Measurements from ENCODE around the gene STX1A.
"Not testable (repeated sequence)": the region's sequence is repeated elsewhere in the genome, so short reads cannot be mapped to it uniquely, and the experiment has no call there.

Gene STX1A

DNA sequence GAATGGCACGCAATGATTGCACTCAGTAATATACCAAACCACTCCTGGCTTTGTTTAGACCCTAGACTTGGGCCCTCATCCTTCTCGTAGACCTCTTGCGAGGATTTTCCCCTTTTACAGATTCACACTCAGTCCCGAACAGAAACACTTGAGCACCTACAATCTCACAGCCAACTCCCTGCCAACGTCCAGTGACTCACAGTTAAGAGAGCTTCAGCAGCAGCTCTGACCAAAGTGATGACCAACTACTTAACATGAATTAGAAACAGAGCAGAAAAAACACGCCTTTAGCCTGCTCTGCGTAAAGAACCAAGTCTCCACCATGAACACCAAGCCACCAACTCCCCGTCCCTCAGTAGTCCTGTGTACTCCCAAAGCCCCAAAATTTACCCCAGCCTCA lies 38.4 kb downstream of the STX1A start:
- Histone ChIP-seq H3K4me3 (no peak overlapping the region), H3K27ac (no peak overlapping the region)
- TF ChIP-seq, protein P1, sequence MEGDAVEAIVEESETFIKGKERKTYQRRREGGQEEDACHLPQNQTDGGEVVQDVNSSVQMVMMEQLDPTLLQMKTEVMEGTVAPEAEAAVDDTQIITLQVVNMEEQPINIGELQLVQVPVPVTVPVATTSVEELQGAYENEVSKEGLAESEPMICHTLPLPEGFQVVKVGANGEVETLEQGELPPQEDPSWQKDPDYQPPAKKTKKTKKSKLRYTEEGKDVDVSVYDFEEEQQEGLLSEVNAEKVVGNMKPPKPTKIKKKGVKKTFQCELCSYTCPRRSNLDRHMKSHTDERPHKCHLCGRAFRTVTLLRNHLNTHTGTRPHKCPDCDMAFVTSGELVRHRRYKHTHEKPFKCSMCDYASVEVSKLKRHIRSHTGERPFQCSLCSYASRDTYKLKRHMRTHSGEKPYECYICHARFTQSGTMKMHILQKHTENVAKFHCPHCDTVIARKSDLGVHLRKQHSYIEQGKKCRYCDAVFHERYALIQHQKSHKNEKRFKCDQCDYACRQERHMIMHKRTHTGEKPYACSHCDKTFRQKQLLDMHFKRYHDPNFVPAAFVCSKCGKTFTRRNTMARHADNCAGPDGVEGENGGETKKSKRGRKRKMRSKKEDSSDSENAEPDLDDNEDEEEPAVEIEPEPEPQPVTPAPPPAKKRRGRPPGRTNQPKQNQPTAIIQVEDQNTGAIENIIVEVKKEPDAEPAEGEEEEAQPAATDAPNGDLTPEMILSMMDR (IDR thresholded peaks at IDR 0.05): no peak
- no peak for DNase-seq (ENCODE audit: low spot score)

DNA sequence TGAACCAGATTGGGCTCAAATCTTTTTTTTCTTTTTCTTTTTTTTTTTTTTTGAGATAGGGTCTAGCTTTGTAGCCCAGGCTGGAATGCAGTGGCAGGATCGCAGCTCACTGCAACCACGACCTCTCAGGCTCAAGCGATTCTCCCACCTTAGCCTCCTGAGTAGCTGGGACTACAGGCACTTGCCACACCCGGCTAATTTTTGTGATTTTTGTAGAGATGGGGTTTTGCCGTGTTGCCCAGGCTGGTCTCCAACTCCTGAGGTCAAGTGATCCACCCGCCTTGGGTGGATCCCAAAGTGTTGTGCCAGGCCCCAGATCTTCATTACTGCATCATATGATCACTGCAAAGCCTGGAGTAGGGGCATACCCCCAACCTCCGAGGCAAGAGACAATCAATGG lies 39.0 kb downstream of the STX1A start:
- no peak overlapping the region for H3K27ac ChIP-seq
- H3K4me3 ChIP-seq: no peak overlapping the region
- no peak for DNase-seq (ENCODE audit: low spot score)
- TF ChIP-seq, protein P1 (IDR thresholded peaks at IDR 0.05): no peak

DNA sequence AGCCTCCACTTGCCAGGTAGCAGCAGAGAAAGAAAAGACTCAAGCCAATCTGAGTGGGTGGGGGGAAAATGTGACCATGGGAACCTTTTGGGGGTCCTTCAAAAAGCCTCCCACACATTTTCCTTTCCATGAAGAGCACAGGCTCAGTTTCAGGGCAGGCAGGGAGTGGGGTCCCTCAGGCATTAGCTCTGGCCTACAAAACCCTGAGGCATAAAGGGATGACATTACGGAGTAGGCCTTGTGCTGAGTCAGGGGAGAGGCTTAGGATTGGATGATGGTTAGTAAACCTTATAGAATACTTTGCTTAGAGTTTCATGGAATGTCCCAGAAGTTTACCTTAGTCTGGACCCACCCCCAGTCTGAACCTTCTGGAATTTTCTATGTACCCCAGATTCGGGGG lies 39.8 kb downstream of the STX1A start:
- TF ChIP-seq, protein P1 (IDR thresholded peaks at IDR 0.05): no peak

DNA sequence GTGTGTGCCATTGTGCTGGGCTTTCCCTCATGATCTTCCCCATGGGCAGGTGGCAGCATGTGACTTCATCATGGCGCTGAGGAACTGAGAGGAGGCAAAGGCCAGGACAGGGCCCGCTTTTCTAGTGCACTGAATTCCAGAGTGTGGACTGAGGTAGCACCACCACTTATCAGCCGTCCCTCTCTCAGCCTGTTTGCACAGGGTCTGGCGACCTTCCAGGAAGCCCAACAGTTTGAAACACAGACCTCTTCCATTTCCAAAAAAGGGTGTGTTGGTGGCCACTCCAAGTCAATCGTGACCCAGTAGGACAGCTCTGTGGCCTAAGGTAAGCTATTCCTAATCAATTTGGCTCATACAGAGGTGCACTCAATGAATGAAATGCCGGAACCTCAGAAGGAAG lies 40.6 kb downstream of the STX1A start:
- TF ChIP-seq, protein P1 (IDR thresholded peaks at IDR 0.05): no peak
- Histone ChIP-seq H3K4me3 (no peak overlapping the region), H3K27ac (no peak overlapping the region)
- DNase-seq (ENCODE audit: low spot score): no peak

More for the DNA sequence above, 39.8 kb downstream of the STX1A start:
- no peak for DNase-seq (ENCODE audit: low spot score)
- no peak overlapping the region for H3K4me3 ChIP-seq
- H3K27ac ChIP-seq: no peak overlapping the region

DNA sequence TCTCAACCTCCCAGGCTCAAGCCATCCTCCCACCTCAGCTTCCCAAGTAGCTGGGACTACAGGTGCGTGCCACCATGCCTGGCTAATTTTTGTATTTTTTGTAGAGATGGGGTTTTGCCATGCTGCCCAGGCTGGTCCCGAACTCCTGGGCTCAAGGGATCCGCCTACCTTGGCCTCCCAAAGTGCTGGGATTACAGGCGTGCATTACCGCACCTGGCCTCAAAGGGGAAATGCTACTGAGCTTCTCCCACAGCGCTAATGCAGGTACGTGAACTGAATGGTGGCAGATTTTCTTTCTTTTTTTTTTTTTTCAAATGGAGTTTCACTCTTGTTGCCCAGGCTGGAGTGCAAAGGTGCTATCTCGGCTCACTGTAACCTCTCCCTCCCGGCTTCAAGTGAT lies 43.4 kb downstream of the STX1A start:
- not testable (repeated sequence) for DNase-seq (ENCODE audit: low spot score); H3K4me3 ChIP-seq; H3K27ac ChIP-seq

DNA sequence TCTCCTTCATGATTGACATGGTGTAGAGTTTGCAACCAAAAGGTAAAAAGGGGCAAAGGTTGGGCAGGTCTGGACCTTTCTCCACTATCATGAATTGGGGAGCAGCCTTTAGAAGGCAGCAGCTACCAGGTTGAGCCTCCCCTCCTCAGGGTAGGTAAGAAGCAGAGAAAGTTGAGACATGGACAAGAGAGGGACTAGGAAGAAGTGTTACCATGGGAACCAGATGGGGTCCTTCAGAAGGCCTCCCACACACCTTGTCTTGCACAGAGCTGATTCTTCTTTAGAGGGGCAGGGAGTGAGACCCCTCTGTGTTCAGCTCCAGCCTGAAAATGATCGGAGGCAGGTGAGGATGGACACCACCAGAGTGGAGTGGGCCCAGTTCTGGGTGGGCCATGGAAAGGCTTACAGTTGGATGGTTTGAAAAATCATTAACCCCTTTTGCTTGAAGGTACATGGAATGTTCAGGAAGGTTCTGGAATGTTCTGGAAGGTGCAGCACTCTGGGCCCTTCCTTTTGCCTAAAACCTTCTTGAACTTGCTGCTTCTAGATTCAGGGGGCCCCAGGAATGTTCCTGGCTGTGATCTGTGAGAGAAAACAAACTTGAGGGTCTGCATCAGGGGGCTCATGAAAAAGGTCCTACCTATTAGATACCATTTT lies 44.9 kb downstream of the STX1A start:
- no peak overlapping the region for H3K4me3 ChIP-seq
- TF ChIP-seq, protein P1 (IDR thresholded peaks at IDR 0.05): no peak
- no peak overlapping the region for H3K27ac ChIP-seq
- DNase-seq (ENCODE audit: low spot score): no peak

DNA sequence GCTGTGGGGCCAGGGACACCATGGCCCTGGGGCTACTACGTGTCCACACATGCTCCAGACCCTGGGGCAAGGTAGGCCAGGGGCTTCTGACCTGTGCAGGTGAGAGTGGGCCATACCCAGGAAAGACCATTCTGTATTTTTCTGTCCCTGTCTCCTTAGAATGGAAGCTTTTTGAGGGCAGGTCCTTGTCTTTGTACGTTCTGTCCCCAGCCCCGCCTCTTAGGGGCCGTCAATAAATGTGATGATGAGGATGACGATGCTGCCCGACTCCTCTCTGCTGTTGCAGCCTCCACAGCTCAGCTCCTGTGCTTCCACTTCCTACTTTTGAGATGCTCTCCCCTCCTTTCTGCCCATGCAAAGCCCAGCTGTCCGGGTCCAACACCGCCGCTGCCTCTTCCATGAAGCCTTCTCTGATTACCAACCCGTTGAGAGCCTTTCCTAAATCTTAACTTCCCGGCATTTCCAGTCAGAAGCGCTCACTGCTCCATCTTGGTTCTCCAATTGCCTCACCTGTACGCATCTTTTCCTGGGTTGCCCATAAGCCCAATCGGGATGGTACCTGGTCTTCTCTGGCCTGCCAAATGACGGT lies 47.5 kb downstream of the STX1A start:
- DNase-seq (ENCODE audit: low spot score): no peak
- H3K27ac ChIP-seq: no peak overlapping the region
- TF ChIP-seq, protein P1 (IDR thresholded peaks at IDR 0.05): no peak

More for the DNA sequence above, 47.5 kb downstream of the STX1A start:
- H3K4me3 ChIP-seq: no peak overlapping the region
